T-helper 22 cell (primary cell): ENCODE results near the gene MRPL12.
"Not testable (repeated sequence)": the region's sequence is repeated elsewhere in the genome, so short reads cannot be mapped to it uniquely, and the experiment has no call there.

Experiments
- DNase-seq: peaks from one replicate; pipeline ENCODE4 v3.0.0-alpha.2; 2020; ENCODE audit warnings: low read depth

MRPL12 gene

DNA sequence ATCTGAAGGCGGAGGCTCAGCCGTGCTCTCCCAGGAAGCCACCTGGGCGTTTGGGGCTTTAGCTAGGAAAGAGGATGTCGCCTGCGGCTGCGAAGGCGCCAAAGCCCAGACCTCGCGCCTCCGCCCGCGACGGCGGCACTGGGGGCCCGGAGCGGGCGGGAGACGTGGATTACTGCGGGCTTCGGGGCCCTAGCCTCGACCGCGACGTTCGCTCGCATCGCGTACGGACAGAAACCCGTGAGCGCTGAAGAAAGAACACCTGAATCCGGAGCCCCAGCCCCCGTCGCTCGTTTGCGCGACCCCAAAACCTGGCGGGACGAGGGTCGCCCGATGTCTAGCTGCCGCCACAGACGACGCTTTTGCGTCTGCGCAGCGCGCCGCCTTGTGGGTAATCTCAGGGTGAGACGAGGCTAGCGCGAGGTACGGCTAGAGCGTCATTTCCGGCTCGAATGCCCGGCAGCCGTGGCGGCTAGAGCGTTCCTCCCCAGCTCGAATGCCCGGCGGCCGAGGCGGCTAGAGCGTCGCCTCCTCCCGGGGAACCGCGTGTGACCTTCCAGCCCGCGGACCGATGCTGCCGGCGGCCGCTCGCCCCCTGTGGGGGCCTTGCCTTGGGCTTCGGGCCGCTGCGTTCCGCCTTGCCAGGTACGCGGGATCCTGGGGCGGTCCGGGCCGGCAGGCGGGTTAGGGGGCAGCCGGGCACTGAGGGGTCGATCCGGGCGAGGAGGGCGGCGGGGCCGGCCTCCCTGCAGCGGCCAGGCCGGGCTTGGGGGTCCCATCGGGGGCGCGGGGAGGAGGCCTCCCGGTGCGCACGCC is at the start of gene MRPL12:
MRPL12 (plus strand) TSS at position 434 of the 813 bp plus-strand sequence; CDS start at position 569, 135 bp downstream.
- DNase-seq: peak; percentile 80

- DNase-seq: no peak
Measured at GRCh38 chr17:81655378-81656117, 47.6 kb upstream of the MRPL12 start.

- no peak for DNase-seq
Measured at GRCh38 chr17:81656118-81656743, 46.9 kb upstream of the MRPL12 start, which contains the start of gene PDE6G. PDE6G (minus strand) TSS chr17:81656542; CDS start chr17:81653305, 3,237 bp downstream.

GRCh38 chr17:81656835-81657234 is 46.3 kb upstream of the MRPL12 start:
- DNase-seq: no peak

DNA sequence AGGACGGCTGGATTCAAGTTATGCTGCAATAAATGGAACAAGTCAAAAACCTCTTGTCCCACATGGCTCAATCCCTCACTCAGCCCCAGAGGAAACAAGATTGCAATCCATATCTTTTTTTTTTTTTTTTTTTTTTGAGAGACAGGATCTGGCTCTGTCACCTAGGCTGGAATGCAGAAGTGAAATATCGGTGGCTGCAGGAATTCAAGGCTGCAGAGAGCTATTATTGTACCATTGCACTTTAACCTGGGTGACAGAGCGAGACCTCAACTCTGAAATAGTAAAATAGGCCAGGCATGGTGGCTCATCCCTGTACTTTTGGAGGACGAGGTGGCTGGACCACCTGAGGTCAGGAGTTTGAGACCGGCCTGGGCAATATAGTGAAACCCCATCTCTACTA is 44.1 kb upstream of the MRPL12 start:
- DNase-seq: no peak

GRCh38 chr17:81660441-81660840 is 42.7 kb upstream of the MRPL12 start:
- no peak for DNase-seq

- no peak for DNase-seq
Measured at GRCh38 chr17:81662002-81662401, 41.2 kb upstream of the MRPL12 start.

DNA sequence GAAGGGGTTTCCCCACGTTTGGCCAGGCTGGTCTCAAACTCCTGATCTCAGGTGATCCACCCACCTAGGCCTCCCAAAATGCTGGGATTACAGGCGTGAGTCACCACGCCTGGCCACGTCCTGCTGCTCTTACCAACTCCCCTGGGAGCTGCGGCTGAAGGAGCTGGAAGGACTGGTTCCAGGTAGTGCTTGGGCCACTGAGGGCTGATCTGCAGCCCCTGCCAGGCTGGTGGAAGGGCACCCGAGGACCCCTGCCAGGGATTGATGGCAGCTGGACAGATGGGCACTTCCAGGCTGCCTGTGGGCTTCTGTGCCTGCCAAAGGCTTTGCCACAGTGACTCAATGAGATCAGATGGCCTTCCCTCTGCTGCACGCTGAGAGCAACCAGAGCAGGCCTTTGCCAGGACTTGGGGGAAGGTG is 39.1 kb upstream of the MRPL12 start:
- DNase-seq: no peak

- no peak for DNase-seq
Measured at GRCh38 chr17:81665205-81666091, 37.7 kb upstream of the MRPL12 start.

GRCh38 chr17:81666092-81666341 is 37.1 kb upstream of the MRPL12 start:
- DNase-seq: no peak

DNA sequence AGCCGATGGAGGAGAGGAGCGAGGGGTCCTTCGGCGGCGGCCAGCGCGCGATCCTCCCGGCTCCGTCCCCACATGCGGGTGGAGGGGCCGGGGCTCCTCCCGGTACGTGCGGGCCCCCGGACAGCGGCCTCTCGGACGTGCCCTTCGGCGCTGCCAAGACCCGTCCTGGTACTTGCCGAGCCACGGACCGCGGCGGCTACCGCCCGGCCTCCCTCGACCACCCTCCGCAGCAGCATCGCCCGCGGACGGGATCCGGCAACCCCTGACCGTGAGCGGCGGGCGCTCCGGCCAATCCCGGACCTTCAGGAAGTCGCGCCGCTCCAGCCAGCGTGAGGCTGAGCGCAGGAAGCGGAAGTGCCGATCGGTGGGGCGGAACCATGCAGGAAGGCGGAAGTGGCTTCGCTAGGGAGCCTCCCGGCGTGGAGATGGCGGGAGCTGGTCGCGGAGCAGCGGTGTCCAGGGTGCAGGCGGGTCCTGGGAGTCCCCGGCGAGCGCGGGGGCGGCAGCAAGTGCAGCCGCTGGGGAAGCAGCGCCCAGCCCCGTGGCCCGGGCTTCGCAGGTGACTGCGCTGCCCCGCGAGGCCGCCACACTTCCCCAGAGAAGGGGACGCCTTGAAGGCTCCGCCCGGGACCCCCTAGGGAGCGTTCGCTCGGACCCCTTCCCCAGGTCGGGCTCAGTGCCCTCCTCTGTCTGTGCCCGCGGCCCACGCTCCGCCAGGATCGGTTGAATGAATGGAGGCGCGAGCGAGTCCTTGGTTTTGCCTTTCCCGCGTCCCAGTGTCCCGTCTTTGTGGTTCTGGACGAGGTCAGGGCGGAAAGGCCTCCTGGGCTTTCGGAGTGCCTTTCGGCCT is 36.6 kb upstream of the MRPL12 start, which contains the start of the genes CCDC137 and OXLD1:
CCDC137 (plus strand) TSS at position 396 of the 850 bp plus-strand sequence; CDS start at position 426, 30 bp downstream.
OXLD1 (minus strand) TSS at position 264 of the 850 bp plus-strand sequence; CDS start at position 236, 28 bp downstream.
- peak; percentile 90 for DNase-seq

GRCh38 chr17:81667754-81668153 is 35.4 kb upstream of the MRPL12 start:
- no peak for DNase-seq

- DNase-seq: no peak
Measured at GRCh38 chr17:81672504-81672903, 30.7 kb upstream of the MRPL12 start.

DNA sequence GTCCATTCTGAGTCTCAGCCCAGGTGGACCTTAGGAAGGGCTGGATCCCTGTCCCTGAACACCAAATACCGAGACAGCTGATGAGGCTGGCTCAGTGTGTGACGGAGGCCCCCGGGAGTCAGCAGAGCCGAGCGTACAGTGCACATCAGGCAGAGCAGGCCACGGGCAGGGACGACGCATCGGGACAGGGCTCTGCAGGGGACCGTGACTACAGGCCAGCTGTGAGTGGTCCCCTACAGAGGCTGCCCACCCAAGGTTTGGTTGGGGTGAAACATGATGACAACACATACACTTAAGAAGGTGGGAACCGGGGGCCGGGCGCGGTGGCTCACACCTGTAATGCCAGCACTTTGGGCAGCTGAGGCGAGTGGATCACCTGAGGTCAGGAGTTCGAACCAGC is 30.2 kb upstream of the MRPL12 start:
- no peak for DNase-seq

GRCh38 chr17:81673561-81674258 is 29.5 kb upstream of the MRPL12 start:
- no peak for DNase-seq

- DNase-seq: not testable (repeated sequence)
Measured at GRCh38 chr17:81675515-81676221, 27.5 kb upstream of the MRPL12 start.

- no peak for DNase-seq
Measured at GRCh38 chr17:81676906-81677305, 26.3 kb upstream of the MRPL12 start.

DNA sequence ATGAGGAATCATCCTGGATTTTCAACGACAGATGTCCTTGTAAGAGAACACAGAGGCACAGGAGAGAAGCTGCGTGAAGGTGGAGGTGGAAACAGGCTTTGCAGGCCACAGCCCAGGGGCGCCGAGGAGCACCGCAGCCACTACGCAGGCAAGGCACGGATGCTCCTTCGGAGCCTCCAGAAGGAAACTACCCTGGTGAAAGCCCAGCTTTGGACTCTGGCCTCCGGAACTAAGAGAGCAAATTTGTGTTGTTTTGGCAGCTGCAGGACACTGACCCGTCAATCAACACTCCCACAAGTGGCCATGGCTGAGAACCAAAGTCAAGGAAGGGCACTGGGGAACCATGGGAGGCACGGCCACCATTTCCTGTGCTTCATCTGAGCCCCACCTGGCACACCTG is 23.0 kb upstream of the MRPL12 start:
- DNase-seq: no peak

DNA sequence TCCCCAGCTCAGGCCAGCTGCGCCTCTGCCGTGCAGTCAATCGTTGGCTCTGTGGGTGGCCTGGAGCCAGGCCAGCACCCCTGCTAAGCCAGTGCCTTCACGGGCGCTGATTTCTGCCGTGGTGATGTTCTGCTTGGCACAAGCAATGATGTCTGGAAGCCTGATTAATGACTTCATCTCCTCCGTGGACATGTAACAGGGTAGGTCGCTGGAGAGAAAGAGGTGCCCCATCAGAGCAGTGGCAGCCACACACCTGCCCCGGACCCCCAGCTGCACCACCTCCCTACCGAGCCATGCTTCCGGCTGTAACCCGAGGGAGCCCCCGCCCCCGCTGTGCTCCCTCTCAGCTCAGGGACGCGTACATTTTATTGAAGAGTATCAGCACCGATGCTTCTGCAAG is 21.5 kb upstream of the MRPL12 start:
- DNase-seq: no peak
